Measurements from ENCODE around the gene MAST4.

DNA sequence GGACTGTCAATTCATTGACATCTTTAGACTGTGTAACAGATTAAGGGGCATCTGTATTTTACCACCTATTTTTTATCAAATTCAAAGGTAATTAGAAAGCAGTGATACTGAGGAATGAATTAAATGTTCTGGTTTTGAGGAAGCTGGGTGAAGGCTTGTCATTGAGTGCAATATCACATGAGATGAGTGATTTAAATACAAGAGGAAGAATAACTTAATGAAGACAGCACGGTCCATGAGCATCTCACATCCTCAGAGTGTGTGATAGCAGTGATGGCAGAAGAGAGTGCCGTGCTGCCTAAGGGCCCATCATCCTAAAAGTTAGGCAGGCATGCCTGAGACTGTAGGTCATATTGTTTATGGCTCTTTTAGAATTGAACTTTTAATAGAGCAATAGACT lies 263.3 kb downstream of the MAST4 start:
- TF ChIP-seq, protein P1, sequence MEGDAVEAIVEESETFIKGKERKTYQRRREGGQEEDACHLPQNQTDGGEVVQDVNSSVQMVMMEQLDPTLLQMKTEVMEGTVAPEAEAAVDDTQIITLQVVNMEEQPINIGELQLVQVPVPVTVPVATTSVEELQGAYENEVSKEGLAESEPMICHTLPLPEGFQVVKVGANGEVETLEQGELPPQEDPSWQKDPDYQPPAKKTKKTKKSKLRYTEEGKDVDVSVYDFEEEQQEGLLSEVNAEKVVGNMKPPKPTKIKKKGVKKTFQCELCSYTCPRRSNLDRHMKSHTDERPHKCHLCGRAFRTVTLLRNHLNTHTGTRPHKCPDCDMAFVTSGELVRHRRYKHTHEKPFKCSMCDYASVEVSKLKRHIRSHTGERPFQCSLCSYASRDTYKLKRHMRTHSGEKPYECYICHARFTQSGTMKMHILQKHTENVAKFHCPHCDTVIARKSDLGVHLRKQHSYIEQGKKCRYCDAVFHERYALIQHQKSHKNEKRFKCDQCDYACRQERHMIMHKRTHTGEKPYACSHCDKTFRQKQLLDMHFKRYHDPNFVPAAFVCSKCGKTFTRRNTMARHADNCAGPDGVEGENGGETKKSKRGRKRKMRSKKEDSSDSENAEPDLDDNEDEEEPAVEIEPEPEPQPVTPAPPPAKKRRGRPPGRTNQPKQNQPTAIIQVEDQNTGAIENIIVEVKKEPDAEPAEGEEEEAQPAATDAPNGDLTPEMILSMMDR (conservative IDR thresholded peaks at IDR 0.05; ENCODE audit: low read length) = no peak
- TF ChIP-seq EZH2phosphoT487 (IDR thresholded peaks at IDR 0.05; ENCODE audit: borderline replicate concordance, low read depth, low read length) = no peak
